Stimulated activated effector memory CD8-positive, alpha-beta T cell treated with anti-CD3 and anti-CD28 coated beads, Interleukin-12 subunit alpha, Interleukin-12 subunit beta, amount 100 ng/mL, for 72 hours (primary cell): ENCODE measurements around the gene NXT2.

Experiments
- ATAC-seq: fragments of 150-1000 bp; cut with Tn5 transposase; 2 replicates; pipeline ENCODE4 v1.10.0; 2021
- DNase-seq, 2 donors: peaks; one replicate each; pipeline ENCODE4 v3.0.0; 2021 to 2022; ENCODE audit warnings: low spot score in 2 of 2
- H3K27ac Mint-ChIP-seq: one replicate; pipeline ENCODE4 v1.8.0; 2022; ENCODE audit warnings: mild to moderate bottlenecking, mixed read lengths
- H3K36me3 Mint-ChIP-seq: one replicate; pipeline ENCODE4 v1.8.0; 2022; ENCODE audit warnings: mild to moderate bottlenecking, mixed read lengths
- H3K4me1 Mint-ChIP-seq: one replicate; pipeline ENCODE4 v1.8.0; 2022; ENCODE audit warnings: mixed read lengths
- H3K4me3 Mint-ChIP-seq: one replicate; pipeline ENCODE4 v1.8.0; 2022; ENCODE audit warnings: mild to moderate bottlenecking, mixed read lengths
- H3K9me3 Mint-ChIP-seq: one replicate; pipeline ENCODE4 v1.8.0; 2022; ENCODE audit warnings: mixed read lengths

The NXT2 gene

GRCh38 chrX:109577055-109577454 lies 40.4 kb downstream of the NXT2 start:
- H3K4me3 Mint-ChIP-seq = no peak overlapping the region
- no peak overlapping the region for H3K27ac Mint-ChIP-seq
- DNase-seq = no peak
- no peaks in the 10 kb centered on the region for H3K9me3 Mint-ChIP-seq
- ATAC-seq = no peak
- H3K36me3 Mint-ChIP-seq = no peaks in the 10 kb centered on the region
- no peaks in the 10 kb centered on the region for H3K4me1 Mint-ChIP-seq

DNA sequence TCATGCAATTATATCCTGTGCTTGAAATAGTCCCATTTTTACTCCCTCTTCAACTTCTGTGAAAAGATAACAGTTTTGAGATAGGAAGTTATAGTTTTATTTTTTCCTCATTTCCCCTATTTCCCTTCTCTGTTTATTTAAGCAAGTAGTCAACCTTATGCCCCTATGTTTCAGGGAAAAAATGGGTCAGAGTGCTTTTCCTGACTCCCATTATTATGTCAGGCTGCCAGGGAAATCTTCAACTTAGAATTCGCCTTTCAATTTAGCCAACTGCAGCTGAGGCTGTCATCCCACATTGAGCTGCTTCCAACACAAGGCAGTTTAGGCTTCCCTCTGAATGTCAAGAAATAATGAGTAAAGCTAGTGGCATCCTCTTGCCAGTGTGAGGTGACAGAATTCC lies 42.3 kb downstream of the NXT2 start:
- no peaks in the 10 kb centered on the region for H3K36me3 Mint-ChIP-seq
- H3K27ac Mint-ChIP-seq = no peak overlapping the region

DNA sequence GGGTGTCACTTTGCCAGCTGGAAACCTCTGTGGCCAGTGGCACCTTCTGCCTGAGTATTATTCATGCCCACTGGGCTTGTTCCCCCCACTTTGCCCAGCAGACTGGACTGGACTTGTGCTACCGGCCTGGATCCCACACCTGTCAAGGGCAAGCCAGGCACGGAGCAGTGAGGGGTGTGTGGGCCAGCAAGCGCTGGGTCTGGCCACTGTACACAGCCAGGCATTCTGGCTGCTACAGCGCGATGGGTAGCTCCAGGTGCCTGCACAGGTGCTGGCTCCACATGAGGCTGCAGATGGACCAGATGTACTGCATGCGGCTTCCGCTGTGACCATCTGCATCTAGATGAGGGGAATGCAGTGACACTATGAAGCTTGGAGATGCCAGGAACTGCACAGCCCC lies 48.8 kb downstream of the NXT2 start:
- Mint-ChIP-seq H3K27ac (no peak overlapping the region), H3K4me1 (no peaks in the 10 kb centered on the region), H3K36me3 (no peaks in the 10 kb centered on the region), H3K4me3 (no peak overlapping the region), H3K9me3 (no peaks in the 10 kb centered on the region)
- DNase-seq (no peak), ATAC-seq (no peak)

More for the DNA sequence above, 42.3 kb downstream of the NXT2 start:
- DNase-seq (no peak), ATAC-seq (no peak)
- Mint-ChIP-seq H3K4me1 (no peaks in the 10 kb centered on the region), H3K9me3 (no peaks in the 10 kb centered on the region), H3K4me3 (no peak overlapping the region)

GRCh38 chrX:109590176-109590575 lies 53.5 kb downstream of the NXT2 start:
- DNase-seq (no peak), ATAC-seq (no peak)
- H3K4me3 Mint-ChIP-seq = no peak overlapping the region
- H3K36me3 Mint-ChIP-seq = no peaks in the 10 kb centered on the region
- H3K4me1 Mint-ChIP-seq = no peaks in the 10 kb centered on the region
- no peaks in the 10 kb centered on the region for H3K9me3 Mint-ChIP-seq
- H3K27ac Mint-ChIP-seq = no peak overlapping the region
